GM11168 (cell line): ENCODE measurements around the gene ADD2.

Experiments
- in situ Hi-C: fragments of 300-500 bp; cut with MboI; formaldehyde crosslinking; loops from one replicate; pipeline ENCODE4 v1.12.0; 2022; ENCODE audit warnings: low sequenced_read_pairs; ENCODE audit not compliant: unreplicated experiment

ADD2 gene

GRCh38 chr2:70726947-70727725 lies 40.9 kb downstream of the ADD2 start:
- in situ Hi-C loops, result no loop called here

- in situ Hi-C loops, result no loop called here
These were observed 42.5 kb downstream of the ADD2 start for GRCh38 chr2:70725505-70725904.

- in situ Hi-C loops, result no loop called here
These were observed 43.6 kb downstream of the ADD2 start for GRCh38 chr2:70724366-70724765.

- in situ Hi-C loops, result no loop called here
These were observed 44.6 kb downstream of the ADD2 start for GRCh38 chr2:70723286-70723885.

- in situ Hi-C loops, result no loop called here
These were observed 47.9 kb downstream of the ADD2 start for GRCh38 chr2:70720124-70720523.

- in situ Hi-C loops, result no loop called here
These were observed 48.8 kb downstream of the ADD2 start for GRCh38 chr2:70719231-70719630.

- in situ Hi-C loops, result no loop called here
These were observed 49.3 kb downstream of the ADD2 start for GRCh38 chr2:70718736-70719135.

- in situ Hi-C loops, result no loop called here
These were observed 49.8 kb downstream of the ADD2 start for GRCh38 chr2:70718241-70718640.

- in situ Hi-C loops, result no loop called here
These were observed 50.5 kb downstream of the ADD2 start for GRCh38 chr2:70717431-70718038.

- in situ Hi-C loops, result no loop called here
These were observed 51.0 kb downstream of the ADD2 start for GRCh38 chr2:70716951-70717350.

- in situ Hi-C loops, result no loop called here
These were observed 51.8 kb downstream of the ADD2 start for GRCh38 chr2:70716131-70716743.

- in situ Hi-C loops, result no loop called here
These were observed 52.7 kb downstream of the ADD2 start for GRCh38 chr2:70715071-70715985.

- in situ Hi-C loops, result no loop called here
These were observed 53.7 kb downstream of the ADD2 start for GRCh38 chr2:70714141-70714905.

GRCh38 chr2:70712916-70713315 lies 55.1 kb downstream of the ADD2 start:
- in situ Hi-C loops, result no loop called here

GRCh38 chr2:70711191-70711590 lies 56.8 kb downstream of the ADD2 start:
- in situ Hi-C loops, result no loop called here

- in situ Hi-C loops, result no loop called here
These were observed 57.8 kb downstream of the ADD2 start for GRCh38 chr2:70710038-70710690.

GRCh38 chr2:70709275-70710037 lies 58.5 kb downstream of the ADD2 start:
- in situ Hi-C loops, result no loop called here
